GM18526 (cell line): ENCODE results near the gene PACS2.

Experiments used
- POLR2A ChIP-seq: IDR thresholded peaks from 3 replicates; pipeline ENCODE4 v1.6.1; 2011; ENCODE audit not compliant: insufficient read length; ENCODE audit errors: extremely low read depth

PACS2 gene

DNA sequence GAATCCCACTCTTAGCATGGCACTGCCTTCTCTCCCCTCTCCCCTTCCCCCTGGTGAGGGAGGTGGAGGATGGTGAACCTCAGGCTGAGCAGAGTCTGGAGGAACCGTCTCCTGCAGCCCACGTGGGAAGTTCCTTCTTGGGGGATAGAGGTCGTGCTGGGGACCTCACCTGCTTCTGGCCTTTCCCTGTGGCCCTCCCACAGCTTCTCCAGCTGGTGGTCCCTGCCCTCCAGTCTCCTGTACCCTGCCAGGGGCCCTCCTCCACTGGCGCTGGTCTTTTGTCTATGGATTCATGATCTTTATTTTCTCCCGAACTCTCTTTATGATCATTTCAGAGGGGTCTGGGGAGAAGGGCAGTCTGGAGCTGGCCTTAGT is 96.1 kb downstream of the PACS2 start:
- no peak for TF ChIP-seq POLR2A

DNA sequence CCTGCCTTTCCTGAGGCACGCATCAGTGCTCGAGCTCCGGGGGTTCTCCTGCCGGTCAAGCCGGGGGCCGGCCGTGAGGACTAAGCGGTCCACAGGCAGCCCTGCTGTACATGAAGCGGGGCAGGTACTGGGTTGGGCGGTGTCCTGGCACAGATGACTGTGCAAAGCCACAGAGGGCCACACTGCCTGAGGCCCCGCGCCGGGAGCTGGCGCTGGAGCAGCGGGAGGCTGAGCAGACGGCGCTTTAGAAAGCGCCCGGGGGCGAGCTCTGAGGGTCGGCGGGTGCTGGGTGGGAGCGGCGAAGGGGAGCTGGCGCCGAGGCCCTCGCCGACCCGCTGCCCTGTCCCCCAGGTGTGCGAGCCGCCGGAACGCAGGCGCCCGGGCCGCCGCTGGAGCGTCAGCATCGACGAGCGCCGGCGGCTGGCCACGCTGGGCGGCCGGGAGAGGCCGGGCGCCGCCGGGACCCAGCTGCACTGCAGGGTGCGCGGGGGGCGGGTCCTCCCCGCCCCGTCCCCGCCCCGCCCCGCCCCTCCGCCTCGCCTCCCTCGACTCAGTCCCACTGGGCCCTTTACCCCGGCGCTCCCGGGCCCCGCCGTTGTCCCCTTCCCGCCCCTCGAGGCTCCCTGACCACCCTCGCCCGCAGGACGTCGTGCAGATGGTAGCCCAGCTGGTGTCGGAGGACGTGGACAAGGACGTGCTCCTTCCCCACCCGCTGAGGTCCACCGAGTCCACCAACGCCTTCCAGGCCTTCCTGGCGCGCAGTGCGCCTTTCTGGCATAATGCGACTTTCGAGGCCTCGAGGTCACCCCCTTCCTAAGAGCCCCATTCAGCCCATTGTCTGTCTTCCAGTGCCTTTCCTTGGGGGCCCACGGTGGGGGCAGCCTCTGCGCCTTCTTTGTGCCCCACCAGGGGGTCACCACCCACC is 96.7 kb downstream of the PACS2 start:
- no peak for TF ChIP-seq POLR2A

GRCh38 chr14:105411985-105412770 is 97.6 kb downstream of the PACS2 start:
- no peak for TF ChIP-seq POLR2A

GRCh38 chr14:105412771-105413543 is 98.4 kb downstream of the PACS2 start:
- no peak for TF ChIP-seq POLR2A

DNA sequence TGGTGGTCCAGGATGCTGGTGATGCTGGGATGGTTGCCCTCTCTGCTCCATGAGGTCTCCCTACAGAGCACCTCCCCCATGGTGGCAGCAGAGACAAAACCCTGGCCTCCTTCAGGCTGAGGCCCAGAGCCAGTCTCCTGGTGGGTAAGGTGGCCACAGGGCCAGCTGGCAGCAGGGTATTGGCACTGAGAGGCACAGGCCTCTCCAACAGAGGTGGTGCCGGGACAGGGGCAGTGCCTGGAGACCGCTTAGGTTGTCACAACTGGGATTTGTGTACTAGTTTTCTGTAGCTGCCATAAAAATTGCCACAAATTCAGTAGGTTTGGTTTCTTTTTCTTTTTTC is 99.0 kb downstream of the PACS2 start:
- TF ChIP-seq POLR2A: no peak

GRCh38 chr14:105414456-105415371 is 100.2 kb downstream of the PACS2 start:
- no peak for TF ChIP-seq POLR2A

GRCh38 chr14:105415481-105416428 is 101.2 kb downstream of the PACS2 start:
- TF ChIP-seq POLR2A: no peak

DNA sequence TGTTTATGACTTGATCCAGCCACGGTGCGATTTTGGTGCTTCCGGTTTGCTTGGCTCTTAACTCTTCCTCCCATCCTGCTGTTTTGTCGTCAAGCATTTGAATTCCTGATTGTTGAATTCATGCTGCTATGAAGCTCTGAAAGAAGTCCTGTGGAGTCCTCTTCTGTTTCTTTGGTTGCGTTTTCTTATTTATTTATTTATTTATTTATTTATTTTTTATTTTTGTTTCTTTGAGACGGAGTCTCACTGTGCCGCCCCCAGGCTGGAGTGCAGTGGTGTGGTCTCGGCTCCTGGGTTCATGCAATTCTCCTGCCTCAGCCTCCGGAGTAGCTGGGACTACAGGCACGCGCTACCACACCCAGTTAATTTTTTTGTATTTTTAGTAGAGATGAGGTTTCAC is 102.1 kb downstream of the PACS2 start:
- no peak for TF ChIP-seq POLR2A

- TF ChIP-seq POLR2A: no peak
These were observed 103.2 kb downstream of the PACS2 start for GRCh38 chr14:105417690-105418121.

DNA sequence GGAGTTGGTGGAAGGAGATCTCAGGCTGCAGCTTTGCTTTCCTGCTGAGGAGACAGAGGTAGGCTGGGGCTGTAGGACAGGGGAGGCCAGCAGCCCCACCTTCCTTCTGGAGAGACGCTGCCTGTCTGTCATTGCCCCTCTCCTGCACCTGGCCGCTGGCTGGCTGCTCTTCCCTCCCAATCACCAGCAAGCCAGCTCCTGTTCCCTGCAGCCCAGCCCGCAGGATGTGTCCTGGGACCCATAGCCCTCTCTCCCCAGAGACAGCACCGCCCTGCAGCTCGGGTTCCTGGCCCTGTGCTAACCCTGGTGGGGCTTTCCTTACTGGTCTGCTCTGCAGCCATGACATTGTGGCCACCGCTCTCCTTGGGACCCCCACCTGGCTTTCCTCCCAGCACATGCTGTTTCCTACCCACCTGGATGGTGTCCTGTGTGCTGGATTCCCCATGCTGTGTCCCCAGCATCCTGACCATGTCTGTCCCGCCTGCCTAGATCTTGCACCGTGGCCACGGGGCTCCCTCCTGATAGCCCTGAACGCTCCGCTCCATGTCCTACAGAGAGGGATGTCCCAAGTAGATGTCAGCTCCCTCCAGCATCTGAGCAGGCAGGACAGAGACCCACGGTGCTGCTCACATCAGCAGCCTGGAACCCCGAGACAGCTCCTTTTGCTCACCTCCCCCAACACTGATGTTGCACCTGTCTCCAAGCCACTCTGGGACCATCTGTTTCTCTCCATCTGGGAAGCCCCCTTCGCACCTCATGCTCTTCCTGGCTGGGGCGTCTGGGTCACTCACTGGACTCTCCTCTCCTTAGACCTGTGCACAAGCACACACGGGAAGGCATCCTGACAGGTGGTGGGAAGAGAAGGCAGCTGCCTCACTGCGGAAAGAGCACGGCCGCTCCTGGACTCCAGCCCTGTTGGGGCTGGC is 104.0 kb downstream of the PACS2 start:
- peak; percentile 3 for TF ChIP-seq POLR2A

DNA sequence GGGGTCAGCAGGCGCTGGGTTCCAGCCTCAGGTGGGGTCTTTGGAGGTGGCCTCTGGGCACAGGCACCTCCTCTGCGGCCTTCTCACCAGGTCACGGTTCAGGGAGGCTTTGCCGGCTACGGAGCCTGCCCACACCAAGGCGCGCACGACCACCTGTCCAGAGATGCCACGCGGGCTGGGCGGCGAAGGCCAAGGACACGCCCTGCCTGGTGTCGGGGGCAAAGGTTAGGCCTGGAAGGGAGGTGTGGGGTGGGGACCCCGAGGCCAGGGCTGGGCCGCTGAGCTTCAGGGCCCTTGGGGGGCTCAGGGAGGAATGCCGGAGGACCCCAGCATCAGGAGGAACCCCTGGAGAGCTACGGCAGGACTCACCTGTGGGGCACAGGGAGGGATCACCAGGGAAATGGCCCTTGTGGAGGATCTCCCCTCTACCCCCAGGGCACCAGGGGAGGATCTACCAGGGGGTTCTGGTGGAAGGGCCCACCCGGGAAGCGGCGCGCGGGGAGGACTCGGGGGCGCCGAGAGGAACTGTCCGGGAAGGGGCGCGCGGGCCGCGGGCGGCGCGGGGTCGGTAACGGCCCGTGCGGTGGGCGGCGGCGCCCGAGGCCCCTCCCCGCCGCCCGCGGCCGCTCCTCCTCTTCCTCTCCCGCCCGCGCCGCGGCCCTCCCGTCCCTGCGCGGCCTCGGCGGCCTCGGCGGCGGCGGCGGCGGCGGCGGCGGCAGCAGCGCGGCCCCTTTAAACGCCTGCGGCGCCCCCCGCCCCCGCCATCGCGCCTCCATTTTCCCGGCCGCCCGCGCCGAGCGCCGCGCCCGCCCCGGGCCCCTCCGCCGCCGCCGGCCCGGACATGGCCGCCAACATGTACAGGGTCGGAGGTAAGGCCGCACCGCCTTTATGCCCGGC is 104.9 kb downstream of the PACS2 start, which contains the start of gene MTA1:
TSS of gene MTA1 (plus strand) at position 633 of the 897 bp plus-strand sequence. CDS start at position 842, 209 bp downstream.
- peak; percentile 31 for TF ChIP-seq POLR2A
